Measurements from ENCODE around the gene GOLT1A. TPM values are rescaled to one million over a fixed set of nuclear protein-coding genes. Genes with fewer than 3 reads are reported as not detected.

Gene GOLT1A
- total and polyA plus RNA-seq, 3 experiments from 2014 or later, result not detected

DNA sequence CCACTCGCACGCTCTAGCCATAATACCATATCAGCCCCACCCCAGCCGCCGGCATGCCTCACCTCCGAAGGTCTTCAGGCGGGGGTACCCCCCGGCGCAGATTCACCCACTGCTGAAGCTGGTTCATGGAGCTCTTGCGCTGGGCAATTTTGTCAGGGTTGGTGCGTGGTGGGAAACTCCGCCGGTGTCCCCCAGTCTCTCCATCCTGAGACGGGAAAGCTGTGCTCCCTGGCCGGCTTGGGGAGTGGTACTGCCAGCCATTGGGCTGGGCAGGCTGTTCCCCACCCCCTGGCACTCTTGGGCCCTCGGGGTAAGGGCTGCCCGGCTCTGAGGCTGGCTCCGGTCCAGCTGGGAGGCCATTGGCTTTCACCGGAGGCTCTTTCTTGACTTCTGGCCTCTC is 45.4 kb upstream of the GOLT1A start:
- Mint-ChIP-seq H3K27ac (no peak overlapping the region), H3K36me3 (no peaks in the 10 kb centered on the region)
- POLR2A ChIA-PET, result no interaction called here

DNA sequence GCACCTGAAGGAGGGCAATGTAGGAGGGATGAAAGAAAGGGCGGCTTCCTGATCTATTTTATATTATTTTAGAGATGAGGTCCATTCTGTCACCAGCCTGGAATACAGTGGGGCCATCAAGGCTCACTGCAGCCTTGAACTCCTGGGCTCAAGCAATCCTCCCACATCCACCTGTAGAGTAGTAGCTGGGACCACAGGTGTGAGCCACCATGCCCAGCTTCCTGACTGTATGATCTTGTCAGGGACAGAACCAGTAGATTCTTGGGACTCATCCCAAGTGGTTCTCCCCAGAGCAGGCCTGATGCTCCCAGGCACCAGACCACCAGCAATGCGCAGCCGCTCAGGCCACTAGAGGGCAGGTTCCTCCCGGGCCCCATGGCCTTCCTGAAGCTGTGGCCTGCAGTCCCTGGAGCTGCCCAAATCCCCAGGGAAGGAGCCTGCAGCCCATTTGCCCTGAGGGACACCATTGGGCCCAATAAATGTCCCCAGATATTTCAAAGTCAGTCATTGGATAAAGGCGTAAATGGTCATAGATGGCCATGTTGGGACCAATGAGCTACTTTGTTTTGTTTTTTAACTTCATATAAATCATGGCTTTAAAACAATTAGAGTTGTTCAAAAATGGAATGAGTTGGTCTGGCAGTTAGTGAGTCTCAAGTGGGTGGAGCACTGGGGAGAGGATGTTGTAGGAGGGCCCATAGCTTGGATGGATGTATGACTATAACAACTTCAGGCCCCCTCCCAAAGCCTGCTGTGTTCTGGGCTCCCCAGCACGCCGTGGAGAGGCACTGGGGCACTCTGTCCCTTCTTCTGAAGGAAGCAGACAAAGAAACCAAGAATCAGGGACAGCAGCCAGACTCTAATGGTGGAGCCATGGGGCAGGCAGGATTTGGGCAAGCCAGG is 44.7 kb upstream of the GOLT1A start:
- H3K4me1 Mint-ChIP-seq, result no peaks in the 10 kb centered on the region
- Histone ChIP-seq H3K4me3 (ENCODE audit: low read length) (no peak overlapping the region), H3K36me3 (ENCODE audit: insufficient read depth, low read length) (no peaks in the 10 kb centered on the region), H3K27ac (ENCODE audit: low read depth, low read length) (no peak overlapping the region), H3K27me3 (ENCODE audit: insufficient read depth, low read length, poor library complexity, severe bottlenecking) (no peaks in the 10 kb centered on the region), H3K4me1 (ENCODE audit: insufficient read depth, low read length) (no peaks in the 10 kb centered on the region), H3K9me3 (ENCODE audit: low read length) (no peaks in the 10 kb centered on the region)
- peaks cover 1 to 8% of the 10 kb centered on the region in 2 donors for H3K27me3 Mint-ChIP-seq
- CTCF ChIA-PET, result interaction anchor here (1.2 to 1.6 kb wide), 4 partner anchors 37 to 245 kb away, joined by 3 to 13 read pairs (median 4); no protein-coding TSS in a partner anchor
- DNase-seq, result no peak
- H3K36me3 Mint-ChIP-seq, result no peaks in the 10 kb centered on the region
- H3K4me3 Mint-ChIP-seq, result no peak overlapping the region
- no peaks in the 10 kb centered on the region for H3K9me3 Mint-ChIP-seq
- POLR2A ChIA-PET, result no interaction called here
- H3K27ac Mint-ChIP-seq, result no peak overlapping the region

More for the DNA sequence above, 45.4 kb upstream of the GOLT1A start:
- no peak for DNase-seq
- H3K4me1 Mint-ChIP-seq, result no peaks in the 10 kb centered on the region
- CTCF ChIA-PET, result interaction anchor here (1.2 to 1.6 kb wide), 3 partner anchors 104 to 244 kb away, joined by 3 to 13 read pairs (median 4); no protein-coding TSS in a partner anchor
- H3K36me3 ChIP-seq (ENCODE audit: insufficient read depth, low read length), result no peaks in the 10 kb centered on the region
- H3K4me1 ChIP-seq (ENCODE audit: insufficient read depth, low read length), result no peaks in the 10 kb centered on the region
- no peak overlapping the region for H3K4me3 ChIP-seq (ENCODE audit: low read length)
- no peak overlapping the region for H3K4me3 Mint-ChIP-seq
- H3K27ac ChIP-seq (ENCODE audit: low read depth, low read length), result no peak overlapping the region
- H3K27me3 Mint-ChIP-seq, result peaks cover 1 to 8% of the 10 kb centered on the region in 2 donors
- H3K27me3 ChIP-seq (ENCODE audit: insufficient read depth, low read length, poor library complexity, severe bottlenecking), result no peaks in the 10 kb centered on the region
- no peaks in the 10 kb centered on the region for H3K9me3 ChIP-seq (ENCODE audit: low read length)
- no peaks in the 10 kb centered on the region for H3K9me3 Mint-ChIP-seq

DNA sequence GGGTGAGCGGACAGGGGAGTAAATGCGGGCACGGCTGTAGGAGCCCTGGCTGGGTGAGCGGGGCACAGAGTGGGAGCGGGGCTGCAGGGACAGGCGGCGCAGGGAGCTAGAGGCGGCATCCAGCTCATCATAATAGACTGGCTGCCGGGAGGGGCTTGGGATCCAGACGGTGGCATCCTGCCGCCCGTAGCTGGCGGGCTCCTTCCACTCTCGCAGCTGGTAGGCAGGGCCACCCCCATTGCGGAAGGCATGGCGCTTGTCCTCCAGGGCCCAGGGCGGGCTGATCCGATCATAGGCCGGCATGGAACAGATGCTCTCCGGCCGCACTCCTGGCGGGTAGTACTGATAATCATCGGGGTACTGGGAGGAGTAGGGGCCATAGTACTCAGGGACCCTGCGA is 43.7 kb upstream of the GOLT1A start:
- ChIA-PET CTCF (no interaction called here), POLR2A (no interaction called here)
- no peaks in the 10 kb centered on the region for H3K36me3 Mint-ChIP-seq
- Histone ChIP-seq H3K27ac (ENCODE audit: low read depth, low read length) (no peak overlapping the region), H3K4me3 (ENCODE audit: low read length) (no peak overlapping the region), H3K36me3 (ENCODE audit: insufficient read depth, low read length) (no peaks in the 10 kb centered on the region), H3K9me3 (ENCODE audit: low read length) (no peaks in the 10 kb centered on the region), H3K4me1 (ENCODE audit: insufficient read depth, low read length) (no peaks in the 10 kb centered on the region), H3K27me3 (ENCODE audit: insufficient read depth, low read length, poor library complexity, severe bottlenecking) (no peaks in the 10 kb centered on the region)
- no peak for DNase-seq
- no peaks in the 10 kb centered on the region for H3K4me1 Mint-ChIP-seq
- no peaks in the 10 kb centered on the region for H3K9me3 Mint-ChIP-seq
- H3K4me3 Mint-ChIP-seq, result no peak overlapping the region
- no peak overlapping the region for H3K27ac Mint-ChIP-seq
- H3K27me3 Mint-ChIP-seq, result peaks cover 1 to 8% of the 10 kb centered on the region in 2 donors

DNA sequence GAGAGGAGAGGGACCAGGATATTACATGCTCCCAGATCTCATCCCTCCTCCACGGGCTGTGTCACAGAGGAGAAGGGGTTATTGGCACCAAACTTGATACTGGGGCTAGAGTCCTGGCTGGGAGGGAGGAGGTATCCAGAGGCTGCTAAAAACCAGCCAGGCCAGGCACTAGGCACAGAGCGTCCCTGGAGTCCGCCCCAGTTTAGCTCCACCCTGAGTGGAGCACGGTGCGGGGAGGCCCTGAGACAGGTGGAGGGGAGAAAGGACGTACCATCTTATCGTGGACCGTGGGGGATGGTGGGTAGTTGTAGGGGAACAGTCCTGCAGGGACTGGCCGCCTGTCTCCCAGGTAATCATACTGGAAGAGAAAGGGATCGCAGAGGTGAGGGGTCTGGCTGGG is 42.7 kb upstream of the GOLT1A start:
- Mint-ChIP-seq H3K27me3 (peaks cover 1 to 7% of the 10 kb centered on the region in 2 donors), H3K27ac (no peak overlapping the region)

DNA sequence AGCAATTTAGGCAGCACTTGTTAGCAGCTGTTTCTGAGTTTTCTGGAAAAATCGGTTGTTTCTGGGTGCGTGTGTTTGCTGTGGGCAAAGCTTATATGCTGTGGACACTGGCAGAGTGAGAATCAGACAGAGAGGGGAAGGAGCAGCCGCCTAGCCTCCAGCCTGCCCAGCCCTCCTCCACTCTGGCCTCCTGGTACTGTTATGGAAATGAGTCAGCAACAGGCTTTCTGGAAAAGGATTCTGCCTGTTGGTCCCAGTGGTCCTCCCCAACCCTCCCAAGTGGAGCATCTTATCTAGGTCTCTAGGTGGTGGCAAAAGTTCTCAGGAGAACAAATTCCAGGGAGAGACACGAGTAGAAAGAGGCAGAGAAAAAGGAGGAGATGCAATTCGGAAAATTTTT is 42.2 kb upstream of the GOLT1A start:
- Histone ChIP-seq H3K4me1 (ENCODE audit: insufficient read depth, low read length) (no peaks in the 10 kb centered on the region), H3K9me3 (ENCODE audit: low read length) (no peaks in the 10 kb centered on the region), H3K27me3 (ENCODE audit: insufficient read depth, low read length, poor library complexity, severe bottlenecking) (no peaks in the 10 kb centered on the region), H3K4me3 (ENCODE audit: low read length) (no peak overlapping the region), H3K27ac (ENCODE audit: low read depth, low read length) (no peak overlapping the region), H3K36me3 (ENCODE audit: insufficient read depth, low read length) (no peaks in the 10 kb centered on the region)
- Mint-ChIP-seq H3K36me3 (no peaks in the 10 kb centered on the region), H3K27ac (no peak overlapping the region), H3K27me3 (peaks cover 6 to 10% of the 10 kb centered on the region in 2 donors), H3K4me1 (no peaks in the 10 kb centered on the region), H3K4me3 (no peak overlapping the region), H3K9me3 (no peaks in the 10 kb centered on the region)
- CTCF ChIA-PET, result no interaction called here
- DNase-seq, result no peak
- POLR2A ChIA-PET, result no interaction called here

More for the DNA sequence above, 42.7 kb upstream of the GOLT1A start:
- Histone ChIP-seq H3K9me3 (ENCODE audit: low read length) (no peaks in the 10 kb centered on the region), H3K36me3 (ENCODE audit: insufficient read depth, low read length) (no peaks in the 10 kb centered on the region), H3K27me3 (ENCODE audit: insufficient read depth, low read length, poor library complexity, severe bottlenecking) (no peaks in the 10 kb centered on the region), H3K27ac (ENCODE audit: low read depth, low read length) (no peak overlapping the region), H3K4me1 (ENCODE audit: insufficient read depth, low read length) (no peaks in the 10 kb centered on the region), H3K4me3 (ENCODE audit: low read length) (no peak overlapping the region)
- CTCF ChIA-PET, result no interaction called here
- POLR2A ChIA-PET, result no interaction called here
- Mint-ChIP-seq H3K4me3 (no peak overlapping the region), H3K9me3 (no peaks in the 10 kb centered on the region), H3K36me3 (no peaks in the 10 kb centered on the region), H3K4me1 (no peaks in the 10 kb centered on the region)
- DNase-seq, result no peak

DNA sequence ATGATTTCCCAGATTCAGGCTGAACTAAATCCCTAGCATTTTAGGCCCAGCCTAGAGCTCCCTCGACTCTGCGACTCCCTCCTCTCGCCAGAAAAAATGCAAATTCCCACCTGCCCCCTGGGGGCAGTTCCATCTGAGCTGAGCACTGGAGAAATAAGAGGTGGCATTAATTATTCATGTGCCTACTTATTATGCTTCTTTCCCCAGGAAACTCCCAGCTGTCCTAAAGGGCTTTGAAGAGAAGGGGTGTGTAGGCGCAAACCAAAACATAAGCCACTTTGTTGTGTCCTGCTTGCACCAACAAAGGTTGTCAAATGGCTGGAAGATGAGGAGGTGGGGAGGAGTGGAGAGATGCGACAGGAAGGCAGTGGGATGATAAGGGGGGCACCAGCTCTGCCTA is 41.4 kb upstream of the GOLT1A start:
- Histone ChIP-seq H3K27ac (ENCODE audit: low read depth, low read length) (no peak overlapping the region), H3K9me3 (ENCODE audit: low read length) (no peaks in the 10 kb centered on the region), H3K36me3 (ENCODE audit: insufficient read depth, low read length) (no peaks in the 10 kb centered on the region), H3K4me3 (ENCODE audit: low read length) (no peak overlapping the region), H3K4me1 (ENCODE audit: insufficient read depth, low read length) (no peaks in the 10 kb centered on the region), H3K27me3 (ENCODE audit: insufficient read depth, low read length, poor library complexity, severe bottlenecking) (no peaks in the 10 kb centered on the region)
- Mint-ChIP-seq H3K9me3 (no peaks in the 10 kb centered on the region), H3K4me1 (no peaks in the 10 kb centered on the region), H3K27ac (no peak overlapping the region), H3K4me3 (no peak overlapping the region), H3K36me3 (no peaks in the 10 kb centered on the region), H3K27me3 (peaks cover 7 to 13% of the 10 kb centered on the region in 2 donors)
- ChIA-PET POLR2A (no interaction called here), CTCF (no interaction called here)
- DNase-seq, result no peak

DNA sequence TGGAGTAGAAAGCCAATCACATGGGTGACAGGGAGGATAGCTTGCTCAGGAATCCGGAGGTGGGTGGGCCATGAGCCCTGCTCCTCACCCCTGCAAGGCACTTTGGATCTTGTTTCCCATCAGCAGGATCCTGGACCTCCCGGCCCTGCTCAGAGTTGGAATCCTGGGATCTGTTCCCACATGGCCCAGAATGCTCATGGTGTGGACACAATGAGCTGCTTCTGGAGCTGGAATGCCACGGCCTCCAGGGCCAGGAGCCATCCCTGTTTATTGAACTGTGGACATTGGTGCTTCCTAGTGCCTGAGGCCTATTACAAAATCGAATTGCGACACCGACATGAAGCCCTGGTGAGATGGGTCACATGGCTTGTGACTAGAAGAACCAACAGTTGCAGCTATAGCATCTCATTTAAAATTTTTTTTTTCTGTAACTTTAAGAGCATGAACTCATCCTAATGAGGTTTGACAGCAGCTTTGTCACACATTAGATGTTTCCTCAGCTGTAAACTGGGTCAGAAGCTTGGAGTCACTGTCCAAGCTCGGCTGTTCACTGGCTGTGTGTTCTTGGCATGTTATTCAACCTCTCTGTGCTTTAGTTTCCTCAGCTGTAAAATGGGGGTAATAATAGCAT is 40.4 kb upstream of the GOLT1A start:
- peaks cover 7 to 19% of the 10 kb centered on the region in 2 donors for H3K27me3 Mint-ChIP-seq
- ChIA-PET POLR2A (no interaction called here), CTCF (interaction anchor here (0.6 kb wide), 1 partner anchor 47 kb away, joined by 3 read pairs; no protein-coding TSS in a partner anchor)
- peak overlapping the region in 1 of 8 donors; percentile 24 for H3K27ac Mint-ChIP-seq
- no peaks in the 10 kb centered on the region for H3K4me1 Mint-ChIP-seq
- Histone ChIP-seq H3K36me3 (ENCODE audit: insufficient read depth, low read length) (no peaks in the 10 kb centered on the region), H3K27me3 (ENCODE audit: insufficient read depth, low read length, poor library complexity, severe bottlenecking) (no peaks in the 10 kb centered on the region), H3K27ac (ENCODE audit: low read depth, low read length) (no peak overlapping the region), H3K9me3 (ENCODE audit: low read length) (no peaks in the 10 kb centered on the region), H3K4me3 (ENCODE audit: low read length) (no peak overlapping the region), H3K4me1 (ENCODE audit: insufficient read depth, low read length) (no peaks in the 10 kb centered on the region)
- DNase-seq, result no peak
- H3K36me3 Mint-ChIP-seq, result no peaks in the 10 kb centered on the region
- H3K4me3 Mint-ChIP-seq, result no peak overlapping the region
- H3K9me3 Mint-ChIP-seq, result no peaks in the 10 kb centered on the region

DNA sequence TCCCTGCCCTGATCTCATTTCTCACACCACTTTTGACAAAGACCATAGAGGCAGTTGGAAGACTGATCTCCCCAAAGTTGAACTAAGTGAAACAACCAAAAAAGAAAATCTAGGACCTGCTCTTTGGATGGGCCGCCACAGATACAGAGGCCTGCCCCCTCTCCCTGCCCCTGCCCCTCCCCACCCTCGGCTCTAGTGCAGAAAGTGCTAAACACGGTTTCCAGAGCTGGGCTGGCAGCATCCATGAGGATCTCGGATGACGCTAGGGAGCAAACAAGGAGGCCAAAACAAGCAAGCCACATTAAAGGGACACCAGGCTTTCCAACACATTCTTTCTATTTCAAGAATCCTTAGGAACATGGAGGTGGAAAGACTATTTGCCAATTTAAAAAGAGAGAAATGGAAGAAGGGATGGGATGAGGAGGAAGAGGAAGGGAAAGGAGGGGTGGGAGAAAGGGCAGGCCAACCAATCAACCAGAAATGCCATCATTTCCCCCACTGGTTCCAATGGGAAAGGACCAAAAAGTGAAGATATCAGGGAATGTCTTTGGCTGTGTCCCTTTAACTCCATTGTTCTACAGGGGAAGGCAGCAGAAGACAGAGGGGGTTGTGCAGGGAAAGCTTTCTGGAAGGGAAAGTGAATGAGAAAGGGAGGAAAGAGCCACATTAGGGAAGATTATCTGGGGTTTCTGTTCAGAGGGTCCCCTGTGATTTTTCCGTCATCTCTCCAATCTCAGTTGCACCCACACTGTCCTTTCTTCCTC is 38.3 kb upstream of the GOLT1A start:
- Histone ChIP-seq H3K27ac (ENCODE audit: low read depth, low read length) (no peak overlapping the region), H3K36me3 (ENCODE audit: insufficient read depth, low read length) (no peaks in the 10 kb centered on the region), H3K4me3 (ENCODE audit: low read length) (no peak overlapping the region), H3K9me3 (ENCODE audit: low read length) (no peaks in the 10 kb centered on the region), H3K27me3 (ENCODE audit: insufficient read depth, low read length, poor library complexity, severe bottlenecking) (no peaks in the 10 kb centered on the region), H3K4me1 (ENCODE audit: insufficient read depth, low read length) (no peaks in the 10 kb centered on the region)
- Mint-ChIP-seq H3K27me3 (peaks cover 12 to 21% of the 10 kb centered on the region in 2 donors), H3K36me3 (no peaks in the 10 kb centered on the region), H3K4me1 (no peaks in the 10 kb centered on the region), H3K9me3 (no peaks in the 10 kb centered on the region), H3K27ac (peak overlapping the region in 1 of 8 donors; percentile 47), H3K4me3 (no peak overlapping the region)
- DNase-seq, result no peak
- ChIA-PET CTCF (no interaction called here), POLR2A (no interaction called here)

All from CD8-positive, alpha-beta memory T cell (primary cell).